ENCODE results near the gene BAIAP3. TPM values are rescaled to one million over a fixed set of nuclear protein-coding genes. Genes with fewer than 3 reads are reported as not detected.

The BAIAP3 gene
- total and polyA plus RNA-seq, 2 of the 8 experiments (the other 6 are each of a cell fraction or from before 2014, with no cell fraction given), result 2.9 to 6.8 TPM

DNA sequence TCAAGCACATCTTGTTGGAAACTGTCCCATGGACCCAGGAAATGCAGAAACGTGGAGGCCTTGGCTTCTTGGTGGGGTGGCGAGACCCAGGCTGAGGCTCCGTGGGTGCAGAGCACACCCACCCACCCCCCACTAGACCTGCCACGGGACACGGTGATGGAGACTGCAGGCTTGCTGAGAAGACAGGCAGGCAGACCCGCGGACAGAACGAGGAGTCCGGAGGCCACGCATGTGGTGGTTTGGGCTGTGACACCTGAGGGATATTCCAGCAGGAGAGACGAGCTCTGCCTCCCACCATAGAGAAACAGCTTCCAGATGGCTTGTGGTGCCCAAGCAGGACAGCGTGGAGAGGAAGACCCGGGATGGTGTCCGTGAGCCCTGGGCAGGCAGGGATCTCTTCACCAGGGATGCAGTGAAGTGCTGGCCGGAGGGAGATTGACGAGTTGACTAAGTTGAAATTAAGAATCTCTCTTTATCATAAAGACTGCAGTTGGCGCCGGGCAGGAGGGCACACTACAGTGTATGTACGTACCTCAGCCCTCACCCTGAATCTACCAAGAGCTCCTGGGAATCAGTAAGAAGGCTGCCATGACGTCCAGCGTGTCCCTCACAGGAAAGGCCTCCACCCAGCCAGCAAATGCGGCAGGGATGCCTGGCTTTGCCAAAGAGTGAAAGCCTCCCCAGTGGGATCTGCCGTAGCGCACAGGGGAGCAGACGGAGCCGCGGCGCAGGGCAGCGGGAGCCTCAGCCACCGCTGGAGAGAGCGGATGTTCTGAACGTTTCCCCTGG is 15.8 kb upstream of the BAIAP3 start:
- H2BK15ac ChIP-seq (ENCODE audit: low read length), result no peak overlapping the region
- 96% methylated on average over 32 of the region's 32 CpGs; no CpG with 5 or more reads in 1 of the 2 experiments for WGBS, 2 experiments (ENCODE audit: extremely low coverage in 1 of 2, insufficient coverage in 1 of 2, insufficient read length in 1 of 2, insufficient replicate concordance in 2 of 2, low coverage in 1 of 2, low lambda C conversion rate in 2 of 2, missing lambda C conversion rate in 1 of 2)
- peaks cover 55 to 86% (median 75%) of the 10 kb centered on the region in 4 experiments for H3K36me3 ChIP-seq (ENCODE audit: control insufficient read depth in 2 of 4, insufficient read depth in 4 of 4, low read length in 3 of 4)
- no peak overlapping the region for H3K4me2 ChIP-seq (ENCODE audit: insufficient read depth in 1 of 2, low read depth in 2 of 2, low read length in 2 of 2)
- H2AK5ac ChIP-seq (ENCODE audit: low read depth, low read length), result no peak overlapping the region
- no peak overlapping the region for H2BK5ac ChIP-seq (ENCODE audit: low read depth, low read length)
- no peak overlapping the region for H4K91ac ChIP-seq (replicated peaks; ENCODE audit: insufficient read length, low read length)
- H3K9me3 ChIP-seq (ENCODE audit: insufficient read depth in 2 of 2, low read depth in 1 of 2, low read length in 1 of 2), result no peaks in the 10 kb centered on the region
- H3K27me3 ChIP-seq (replicated peaks in 1 of 4; ENCODE audit: control insufficient read depth in 3 of 4, extremely low read depth in 1 of 4, insufficient read depth in 3 of 4, low read length in 3 of 4), result no peaks in the 10 kb centered on the region
- no peak overlapping the region for H3K9ac ChIP-seq (replicated peaks in 1 of 4; ENCODE audit: extremely low read depth in 1 of 4, low read depth in 3 of 4, low read length in 3 of 4)
- no peak overlapping the region for H2BK12ac ChIP-seq (ENCODE audit: low read depth, low read length)
- no peaks in the 10 kb centered on the region for H3K4me1 ChIP-seq (replicated peaks in 1 of 4; ENCODE audit: control insufficient read depth in 3 of 4, insufficient read depth in 4 of 4, low read length in 3 of 4)
- DNase-seq (ENCODE audit: low read depth in 1 of 2, low spot score in 2 of 2), result no peak
- no peak overlapping the region for H2AFZ ChIP-seq (ENCODE audit: low read length)
- ChIA-PET CTCF (ENCODE audit: partially characterized antibody) (interaction anchor here (1.3 to 2.5 kb wide), 3 partner anchors 9 to 53 kb away, joined by 4 to 11 read pairs (median 5); no protein-coding TSS in a partner anchor), POLR2A (ENCODE audit: partially characterized antibody) (interaction anchor here (0.6 to 11.4 kb wide), 7 partner anchors 8 to 1193 kb away, joined by 3 to 106 read pairs (median 3); partner anchors contain the start of genes NUBP2 and SPSB3)
- H2BK120ac ChIP-seq (replicated peaks; ENCODE audit: low read depth, low read length), result no peak overlapping the region
- H3K18ac ChIP-seq (ENCODE audit: extremely low read depth, low read length), result no peak overlapping the region
- no peak overlapping the region for H3K27ac ChIP-seq (ENCODE audit: low read depth, low read length)
- no peak for FAIRE-seq
- H2BK20ac ChIP-seq (ENCODE audit: low read length), result no peak overlapping the region
- peaks cover 13% of the 10 kb centered on the region for H3K79me1 ChIP-seq (ENCODE audit: low read depth, low read length)
- H3K56ac ChIP-seq (replicated peaks; ENCODE audit: insufficient read length, low read depth, low read length), result no peak overlapping the region
- peak overlapping the region; percentile 89; the same call in 1 of the 2 replicates for H4K8ac ChIP-seq (ENCODE audit: extremely low read depth, insufficient read depth, low read length)
- H3K14ac ChIP-seq (ENCODE audit: insufficient read length), result no peak overlapping the region
- no peaks in the 10 kb centered on the region; the same call in 1 of the 2 replicates for H3K23me2 ChIP-seq (ENCODE audit: low read depth, low read length)
- no peak overlapping the region for H3K23ac ChIP-seq (ENCODE audit: insufficient read length)
- H3K4me3 ChIP-seq (ENCODE audit: extremely low read depth in 1 of 4, insufficient read depth in 2 of 4, low read depth in 3 of 4, low read length in 4 of 4), result no peak overlapping the region
- peaks cover 35 to 47% of the 10 kb centered on the region in 2 experiments for H4K20me1 ChIP-seq (replicated peaks in 1 of 2; ENCODE audit: control insufficient read depth in 1 of 2, insufficient read depth in 2 of 2, low read length in 2 of 2)
- H3K79me2 ChIP-seq (ENCODE audit: control insufficient read depth in 1 of 2, insufficient read depth in 2 of 2, low read length in 2 of 2), result peaks cover 8 to 47% of the 10 kb centered on the region in 2 experiments
- TF ChIP-seq POLR2AphosphoS5 (IDR thresholded peaks at IDR 0.05; ENCODE audit: low read depth, low read length), result peak; percentile 71; the same call in 1 of the 2 replicates
- no peak for TF ChIP-seq NANOG (IDR thresholded peaks at IDR 0.05; ENCODE audit: insufficient read depth, low read depth, low read length, poor library complexity, severe bottlenecking)
- no peak for TF ChIP-seq TEAD4 (IDR thresholded peaks at IDR 0.05; ENCODE audit: low read depth, low read length)
- no peak overlapping the region for H4K5ac ChIP-seq (ENCODE audit: insufficient read length, low read depth, low read length)
- H3K4ac ChIP-seq (replicated peaks; ENCODE audit: insufficient read length, low read depth, low read length), result no peak overlapping the region
